Measurements from ENCODE around the gene ETFRF1. TPM values are rescaled to one million over a fixed set of nuclear protein-coding genes. Genes with fewer than 3 reads are reported as not detected.
A peak's percentile ranks its signal among the peaks of the same experiment; 100 is the strongest.

Gene ETFRF1, protein sequence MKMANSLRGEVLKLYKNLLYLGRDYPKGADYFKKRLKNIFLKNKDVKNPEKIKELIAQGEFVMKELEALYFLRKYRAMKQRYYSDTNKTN
- polyA plus RNA-seq (2012; ENCODE audit: insufficient read depth, insufficient read length): 11.5 TPM

DNA sequence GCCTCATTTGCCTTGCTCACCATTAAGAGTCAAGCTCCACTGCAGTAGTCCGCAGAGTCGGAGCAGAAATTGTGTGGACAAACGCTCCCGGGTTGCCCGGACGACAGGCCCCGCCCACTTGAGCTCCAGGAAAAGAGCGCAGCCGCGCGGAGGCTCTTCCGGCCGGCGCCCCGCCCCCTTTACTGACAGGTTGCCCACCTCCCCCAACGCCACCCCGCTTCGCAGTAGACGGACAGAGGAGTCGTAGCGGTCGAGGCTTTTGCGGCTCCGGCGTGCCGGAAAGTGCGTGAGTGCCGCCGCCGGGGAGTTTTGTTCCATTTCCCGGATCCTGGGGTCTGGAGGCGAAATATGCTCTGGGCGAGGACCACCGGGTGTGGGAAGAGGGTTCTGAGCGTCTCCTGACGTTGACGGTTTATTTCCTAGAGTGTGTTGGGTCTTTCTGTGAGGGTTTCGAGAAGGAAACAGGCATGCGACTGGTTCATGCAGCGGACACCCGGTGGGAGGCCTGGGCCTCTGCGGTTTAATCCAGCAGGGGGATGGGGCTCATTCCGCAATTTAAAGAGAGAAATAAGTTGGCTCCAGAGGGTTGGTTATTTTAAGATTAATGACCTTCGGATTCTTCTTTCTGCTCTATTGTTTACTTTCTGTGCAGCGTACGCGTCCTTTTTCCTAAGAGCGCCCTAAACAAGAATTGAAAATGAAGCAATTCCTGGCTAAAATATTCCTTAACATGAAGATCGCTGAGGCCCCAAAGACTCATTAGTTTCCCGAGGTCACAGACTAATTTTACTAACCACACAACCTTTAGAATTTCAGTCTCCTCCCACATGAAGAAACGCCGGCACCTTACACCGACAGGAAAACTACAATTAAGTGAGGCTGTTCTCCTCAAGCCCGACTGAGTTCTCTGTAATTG, at the start of gene ETFRF1, which contains the start of gene DNAI7:
TSS of gene ETFRF1 (plus strand) at position 182 of the 916 bp plus-strand sequence. CDS start 8,720 bp downstream, outside the sequence.
TSS of gene DNAI7 (minus strand) at position 105 of the 916 bp plus-strand sequence. CDS start at position 23, 82 bp downstream.
- H3K4me3 ChIP-seq (ENCODE audit: low read length): peak within 1 kb of the TSS; percentile 83
- peak; percentile 86 for DNase-seq (ENCODE audit: low read depth, low spot score)

DNA sequence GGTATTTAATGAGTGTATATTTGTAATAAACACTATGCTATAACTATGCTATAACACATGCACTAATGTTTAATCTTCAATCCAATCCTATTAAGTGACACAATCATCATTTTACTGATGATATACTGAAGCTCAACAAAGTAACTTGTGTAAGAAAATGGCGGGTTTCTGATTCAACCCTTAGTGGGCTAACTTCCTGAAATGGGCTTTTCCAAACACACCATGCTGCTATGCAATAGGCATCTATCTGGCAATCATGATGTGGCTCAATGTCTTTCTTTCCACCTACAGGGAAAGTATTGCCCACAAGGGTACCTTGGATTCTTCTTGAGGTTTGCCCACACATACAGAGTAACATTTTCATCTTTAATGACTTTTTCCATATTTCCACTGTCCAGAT, 48.4 kb upstream of the ETFRF1 start:
- no peak for DNase-seq (ENCODE audit: low read depth, low spot score)
- no peak overlapping the region for H3K4me3 ChIP-seq (ENCODE audit: low read length)

DNA sequence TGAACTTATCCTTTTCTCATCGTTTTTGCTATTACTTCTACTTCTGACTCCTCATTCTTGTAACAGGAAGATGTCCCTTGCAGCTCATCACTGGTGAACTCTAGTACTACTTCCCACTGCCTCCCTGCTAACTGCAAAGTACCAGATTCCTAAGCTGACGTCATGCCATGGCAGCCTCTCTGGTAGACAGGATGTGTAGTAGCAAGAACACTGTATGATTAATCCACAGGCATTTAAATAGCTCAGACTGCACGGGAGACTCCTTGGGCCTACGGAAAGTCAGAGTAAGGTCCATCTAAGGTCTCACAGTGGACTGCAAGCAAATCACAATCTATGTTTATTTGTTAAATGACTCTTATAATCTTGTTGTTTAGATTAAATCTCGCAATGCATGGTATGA, 43.6 kb upstream of the ETFRF1 start:
- DNase-seq (ENCODE audit: low read depth, low spot score): no peak

DNA sequence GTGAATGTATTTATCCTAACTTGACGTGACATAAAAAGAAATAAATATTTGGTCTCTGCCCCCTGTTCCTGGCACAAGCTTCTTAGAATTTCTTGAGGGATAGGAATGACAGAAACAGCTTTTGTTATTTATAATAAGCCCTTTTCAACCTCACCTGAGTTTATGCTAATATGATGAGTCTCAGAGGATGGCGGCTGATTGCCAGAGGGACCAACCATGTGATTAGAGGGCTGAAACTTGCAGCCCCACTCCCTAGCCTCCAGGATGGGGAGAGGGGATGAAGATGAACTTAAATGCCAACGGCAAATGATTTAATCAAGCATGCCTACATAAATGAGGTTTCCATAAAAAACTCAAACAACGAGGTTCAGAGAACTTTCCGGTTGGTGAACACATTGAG, 43.0 kb upstream of the ETFRF1 start:
- no peak overlapping the region for H3K4me3 ChIP-seq (ENCODE audit: low read length)
- no peak for DNase-seq (ENCODE audit: low read depth, low spot score)

More for the DNA sequence above, 43.6 kb upstream of the ETFRF1 start:
- H3K4me3 ChIP-seq (ENCODE audit: low read length): no peak overlapping the region

DNA sequence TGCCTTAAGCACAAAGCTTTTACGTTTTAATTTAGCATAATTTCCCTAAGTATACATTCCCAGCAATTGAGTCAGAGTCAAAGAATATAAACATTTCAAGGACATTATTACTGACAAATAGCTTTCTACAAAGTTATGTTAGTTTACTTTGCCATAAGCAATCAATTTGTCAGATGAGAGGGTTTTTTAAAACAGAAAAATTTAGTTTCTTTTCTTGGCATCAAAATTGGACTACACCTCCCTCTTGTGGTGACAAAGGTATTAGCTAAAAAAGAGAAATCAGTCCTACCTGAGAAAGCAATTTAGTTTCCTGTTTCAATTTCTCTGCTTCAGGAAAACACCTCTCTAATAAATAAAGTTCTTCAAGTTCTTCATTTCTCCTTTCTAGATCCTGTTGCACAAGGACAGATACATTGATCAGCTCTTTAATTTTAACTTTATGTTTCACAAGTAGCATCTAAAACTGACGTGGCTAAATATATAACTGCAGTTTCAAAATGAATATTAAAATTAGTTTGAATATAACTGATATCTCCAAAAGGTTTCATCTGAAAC, 39.9 kb upstream of the ETFRF1 start:
- no peak overlapping the region for H3K4me3 ChIP-seq (ENCODE audit: low read length)
- DNase-seq (ENCODE audit: low read depth, low spot score): peak; percentile 35

DNA sequence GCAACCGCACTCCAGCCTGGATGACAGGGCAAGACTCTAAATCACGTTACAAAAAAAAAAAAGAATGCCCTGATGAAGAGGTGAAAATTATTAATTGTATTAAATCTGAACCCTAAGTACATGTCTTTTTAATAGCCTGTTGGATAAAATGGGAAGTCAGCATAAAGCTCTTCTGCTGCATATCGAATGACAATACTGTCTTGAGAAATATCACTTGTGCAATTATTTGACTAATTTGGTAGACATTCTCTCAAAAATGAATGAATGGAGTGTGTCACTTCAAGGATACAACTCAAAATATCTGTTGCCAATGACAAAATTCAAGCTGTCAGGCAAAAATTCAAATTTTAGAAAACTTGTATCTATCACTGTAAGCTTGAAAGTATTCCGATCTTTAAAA, 39.0 kb upstream of the ETFRF1 start:
- H3K4me3 ChIP-seq (ENCODE audit: low read length): no peak overlapping the region
- no peak for DNase-seq (ENCODE audit: low read depth, low spot score)

DNA sequence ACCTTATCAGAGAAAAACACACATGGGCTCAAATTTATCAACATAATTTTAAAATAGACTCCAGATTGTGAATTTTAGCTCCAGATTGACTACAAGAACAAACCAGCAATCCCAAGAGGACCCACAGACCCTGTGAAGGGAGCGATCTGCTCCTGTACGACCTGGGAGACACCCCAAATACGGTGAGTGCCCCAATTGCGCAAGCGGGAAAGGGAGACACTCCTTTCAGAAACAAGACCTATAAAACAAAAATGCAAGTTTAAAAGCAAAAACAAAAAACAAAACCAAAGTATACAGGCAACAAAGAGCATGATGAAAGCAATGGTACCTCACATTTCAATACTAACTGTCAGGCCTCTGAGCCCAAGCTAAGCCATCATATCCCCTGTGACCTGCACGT, 32.2 kb upstream of the ETFRF1 start:
- no peak for DNase-seq (ENCODE audit: low read depth, low spot score)

DNA sequence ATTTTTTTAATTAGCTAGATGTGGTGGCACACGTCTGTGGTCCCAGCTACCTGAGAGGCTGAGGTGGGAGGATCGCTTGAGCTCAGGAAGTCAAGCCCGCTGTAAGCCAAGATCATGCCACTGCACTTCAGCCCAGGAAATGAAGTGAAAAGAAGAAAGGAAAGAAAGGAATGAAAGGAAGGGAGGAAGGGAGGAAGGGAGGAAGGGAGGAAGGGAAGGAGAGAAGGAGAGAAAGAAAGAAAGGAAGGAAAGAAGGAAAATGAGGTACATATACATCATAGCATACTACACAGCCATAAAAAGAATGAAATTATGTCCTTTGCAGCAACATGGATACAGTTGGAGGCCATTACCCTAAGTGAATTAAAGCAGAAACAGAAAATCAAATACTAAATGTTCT, 12.3 kb upstream of the ETFRF1 start:
- DNase-seq (ENCODE audit: low read depth, low spot score): no peak

More for the DNA sequence above, 32.2 kb upstream of the ETFRF1 start:
- no peak overlapping the region for H3K4me3 ChIP-seq (ENCODE audit: low read length)

DNA sequence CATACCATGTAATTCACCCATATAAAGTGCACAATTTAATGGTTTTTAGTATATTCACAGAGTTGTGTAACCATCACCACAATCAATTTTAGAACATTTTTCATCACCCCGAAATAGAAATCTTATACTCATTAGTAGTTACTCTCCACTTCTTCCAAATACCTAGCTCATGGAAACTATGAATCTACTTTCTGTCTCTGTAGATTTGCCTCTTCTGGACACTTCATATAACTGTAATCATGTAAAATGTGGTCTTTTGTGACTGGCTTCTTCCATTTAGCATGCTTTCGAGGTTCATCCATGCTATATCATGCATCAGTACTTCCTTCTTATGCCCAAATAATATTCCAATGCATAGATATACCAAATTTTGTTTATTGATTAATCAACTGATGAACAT, 10.9 kb upstream of the ETFRF1 start:
- no peak overlapping the region for H3K4me3 ChIP-seq (ENCODE audit: low read length)
- DNase-seq (ENCODE audit: low read depth, low spot score): no peak

More for the DNA sequence above, 12.3 kb upstream of the ETFRF1 start:
- H3K4me3 ChIP-seq (ENCODE audit: low read length): no peak overlapping the region

DNA sequence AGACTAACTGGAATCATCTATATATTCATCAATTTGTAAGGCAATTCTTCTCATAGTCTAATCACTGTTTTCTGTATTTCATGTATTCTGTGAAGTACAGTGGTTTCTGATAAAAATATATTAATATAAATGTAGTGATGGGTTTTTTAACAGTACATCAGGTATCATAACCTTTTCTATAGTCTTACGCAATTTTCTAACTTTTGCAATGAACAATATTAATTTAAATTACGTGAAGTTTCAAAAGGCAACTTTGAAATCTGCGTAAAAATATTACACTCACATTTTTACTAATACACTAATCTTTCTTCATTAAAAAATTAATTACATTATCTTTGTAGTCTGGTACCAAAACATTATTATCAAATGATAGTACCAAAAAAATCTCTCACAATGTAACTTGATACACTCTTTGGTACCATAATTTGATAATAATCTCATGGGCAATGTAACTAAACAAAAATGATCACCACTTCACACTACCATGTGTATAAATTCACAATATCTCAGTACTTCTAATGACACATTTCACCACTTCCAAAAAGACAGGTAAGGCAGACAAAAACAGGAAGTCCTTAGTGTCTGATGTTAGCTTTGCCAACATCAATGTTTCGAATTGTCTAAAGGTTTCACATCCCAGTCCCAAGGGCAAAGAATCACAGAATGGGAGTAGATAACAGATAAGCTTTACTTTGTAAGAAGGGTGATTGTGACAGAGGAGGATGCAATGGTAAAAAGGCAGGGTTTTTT, 8.8 kb upstream of the ETFRF1 start:
- H3K4me3 ChIP-seq (ENCODE audit: low read length): no peak overlapping the region
- DNase-seq (ENCODE audit: low read depth, low spot score): no peak

DNA sequence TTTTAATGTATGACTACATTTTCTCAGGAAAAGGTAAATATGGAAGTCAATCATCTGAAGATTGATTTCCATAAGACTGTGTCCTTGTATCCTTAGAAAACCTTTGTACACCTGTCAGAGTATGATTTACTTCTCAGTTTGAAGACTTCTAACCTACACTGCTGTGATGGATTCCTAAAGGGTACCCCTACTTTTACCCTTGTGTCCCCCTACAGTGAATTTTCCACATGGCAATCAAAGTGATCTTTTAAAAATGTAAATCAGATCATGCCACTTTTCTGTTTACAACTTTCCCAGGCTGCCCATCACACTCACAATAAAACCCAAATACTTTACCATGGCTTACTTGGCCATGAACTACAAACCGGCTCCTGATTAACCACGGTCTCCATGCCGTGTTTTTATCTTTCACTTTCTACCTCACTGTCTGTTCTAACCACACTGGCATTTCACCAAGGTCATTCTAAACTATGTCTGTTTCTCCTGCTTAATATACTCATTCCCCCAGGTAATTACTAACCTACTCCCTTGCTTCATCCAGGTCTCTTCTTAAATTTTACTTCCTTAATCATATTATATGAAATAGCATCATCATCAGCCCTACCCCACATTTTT, 8.1 kb upstream of the ETFRF1 start:
- H3K4me3 ChIP-seq (ENCODE audit: low read length): no peak overlapping the region
- no peak for DNase-seq (ENCODE audit: low read depth, low spot score)

DNA sequence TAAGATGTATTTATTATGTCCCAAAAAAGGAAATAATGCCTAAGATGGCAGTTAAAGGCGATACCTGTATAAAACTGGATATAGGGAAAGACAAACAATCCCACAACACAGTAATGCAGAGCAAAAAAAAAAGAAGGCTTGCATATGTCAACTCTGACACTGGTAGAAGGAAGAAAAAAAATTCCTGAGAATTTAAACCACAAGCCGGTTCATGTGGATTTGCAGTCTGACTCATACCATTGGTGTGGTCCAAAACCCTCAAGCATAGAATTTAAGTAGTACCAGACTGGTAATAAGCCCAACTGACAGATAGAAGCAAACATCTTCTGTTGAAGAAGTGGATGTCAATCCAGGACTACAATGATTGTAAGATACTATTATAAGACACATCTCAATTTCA, 7.3 kb upstream of the ETFRF1 start:
- no peak overlapping the region for H3K4me3 ChIP-seq (ENCODE audit: low read length)
- no peak for DNase-seq (ENCODE audit: low read depth, low spot score)

DNA sequence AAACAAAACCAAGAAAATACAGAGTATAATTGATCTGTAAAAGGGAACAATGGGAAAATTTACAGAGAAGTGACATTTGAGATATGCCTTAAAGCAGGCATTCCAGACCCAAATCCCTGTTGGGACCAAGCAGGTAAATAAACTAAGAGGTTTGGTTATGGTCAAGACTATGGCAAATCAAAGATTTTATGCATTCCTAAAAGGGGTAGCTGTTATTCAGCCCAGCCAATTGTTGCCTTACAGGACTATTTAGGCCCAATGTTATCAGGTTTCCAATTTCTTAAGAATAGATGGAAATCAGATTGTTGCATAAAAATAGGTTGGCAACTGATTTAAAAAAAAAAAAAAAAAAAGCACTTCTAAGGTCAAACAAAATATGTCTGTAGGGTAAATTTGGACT, 5.4 kb upstream of the ETFRF1 start:
- H3K4me3 ChIP-seq (ENCODE audit: low read length): no peak overlapping the region
- no peak for DNase-seq (ENCODE audit: low read depth, low spot score)

DNA sequence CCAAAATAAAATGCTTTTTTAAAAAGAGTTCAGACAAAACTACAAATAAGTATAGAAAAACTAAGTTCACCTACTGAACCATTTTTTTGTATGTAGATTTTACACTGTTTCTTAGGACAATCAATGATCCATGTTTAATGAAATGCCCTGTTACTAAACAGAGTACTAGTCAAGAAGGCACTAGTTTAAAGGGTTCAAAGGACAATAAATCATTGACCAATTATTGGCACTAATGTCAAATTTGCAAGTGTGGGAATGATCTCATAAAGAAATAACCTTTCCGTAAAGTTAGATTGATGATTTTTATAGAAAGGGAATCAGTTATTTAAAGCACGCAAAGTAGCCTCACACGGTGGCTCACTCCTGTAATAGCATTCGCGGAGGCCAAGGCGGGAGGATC, 4.2 kb upstream of the ETFRF1 start:
- DNase-seq (ENCODE audit: low read depth, low spot score): no peak
- no peak overlapping the region for H3K4me3 ChIP-seq (ENCODE audit: low read length)

DNA sequence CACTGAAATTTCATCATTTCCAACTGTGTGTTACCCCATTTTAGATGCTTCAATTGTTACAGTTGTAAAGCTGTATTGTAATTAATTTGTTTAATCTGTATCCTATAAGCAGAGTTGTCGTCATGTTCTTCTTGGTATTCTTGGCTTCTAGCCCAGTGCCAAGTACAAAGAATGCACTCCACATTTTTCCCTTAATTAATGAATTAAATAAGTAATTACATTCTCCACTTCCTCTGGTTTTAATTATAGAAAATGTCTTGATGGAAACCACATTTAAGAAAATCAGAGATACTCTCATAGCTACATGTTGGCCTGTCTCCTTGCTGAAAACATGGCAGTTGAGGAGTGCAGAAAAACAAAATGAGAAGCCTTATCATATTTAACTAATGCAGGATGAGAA, 823 bp upstream of the ETFRF1 start:
- H3K4me3 ChIP-seq (ENCODE audit: low read length): peak overlapping the region; percentile 83

DNA sequence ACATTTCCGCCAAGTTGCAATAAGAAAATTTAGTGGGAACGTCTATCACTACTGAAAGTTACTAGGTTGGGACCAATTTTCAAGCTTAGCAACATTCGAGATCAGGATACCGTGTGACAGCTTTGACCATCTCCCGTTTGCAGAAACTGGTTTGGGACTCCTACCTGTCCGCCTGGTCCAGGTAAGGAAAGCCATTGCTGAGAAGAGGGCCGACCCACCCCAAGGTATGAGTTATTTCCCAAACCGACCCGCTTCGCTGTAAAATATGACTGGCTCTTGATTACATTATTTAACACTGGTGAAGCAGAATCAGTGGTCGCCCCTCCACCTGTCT, 348 bp upstream of the ETFRF1 start:
- H3K4me3 ChIP-seq (ENCODE audit: low read length): peak overlapping the region; percentile 83
- no peak for DNase-seq (ENCODE audit: low read depth, low spot score)

More for the DNA sequence above, 823 bp upstream of the ETFRF1 start:
- DNase-seq (ENCODE audit: low read depth, low spot score): no peak

DNA sequence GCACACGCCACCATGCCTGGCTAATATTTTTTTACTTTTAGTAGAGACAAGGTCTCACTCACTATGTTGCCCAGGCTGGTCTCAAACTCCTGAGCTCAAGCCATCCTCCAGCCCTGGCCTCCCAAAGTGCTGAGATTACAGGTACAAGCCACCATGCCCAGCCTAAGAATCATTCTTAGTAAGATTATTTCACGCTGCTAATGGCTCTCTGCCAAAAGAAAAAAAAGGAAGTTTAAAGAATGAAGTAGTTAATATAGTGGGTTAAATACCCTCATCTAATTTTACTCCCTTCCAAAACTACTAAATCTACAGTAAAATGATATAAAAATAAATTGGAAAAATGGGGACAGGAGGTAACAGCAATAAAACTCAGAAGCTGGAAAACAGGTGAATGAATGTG, 2.6 kb downstream of the ETFRF1 start:
- H3K4me3 ChIP-seq (ENCODE audit: low read length): no peak overlapping the region
- no peak for DNase-seq (ENCODE audit: low read depth, low spot score)

DNA sequence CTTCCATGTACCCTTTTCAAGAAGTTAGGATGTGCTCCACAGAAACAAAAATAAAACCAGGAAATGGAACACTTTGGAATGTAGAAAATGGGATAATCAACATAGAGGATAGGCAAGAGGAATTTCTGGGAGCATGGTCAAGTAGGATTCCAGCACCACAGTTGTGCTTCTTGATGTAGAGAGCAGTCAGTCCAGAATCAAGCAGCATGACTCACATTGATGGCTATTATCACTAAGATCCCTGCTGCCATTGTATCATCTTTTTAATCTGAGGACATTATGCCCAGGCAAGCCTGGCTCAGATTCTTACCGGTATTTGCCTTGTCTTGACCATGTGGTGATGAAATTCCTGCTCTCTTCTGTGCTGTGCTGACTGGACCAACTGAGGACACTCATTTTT, 5.7 kb downstream of the ETFRF1 start:
- H3K4me3 ChIP-seq (ENCODE audit: low read length): no peak overlapping the region
- DNase-seq (ENCODE audit: low read depth, low spot score): no peak

DNA sequence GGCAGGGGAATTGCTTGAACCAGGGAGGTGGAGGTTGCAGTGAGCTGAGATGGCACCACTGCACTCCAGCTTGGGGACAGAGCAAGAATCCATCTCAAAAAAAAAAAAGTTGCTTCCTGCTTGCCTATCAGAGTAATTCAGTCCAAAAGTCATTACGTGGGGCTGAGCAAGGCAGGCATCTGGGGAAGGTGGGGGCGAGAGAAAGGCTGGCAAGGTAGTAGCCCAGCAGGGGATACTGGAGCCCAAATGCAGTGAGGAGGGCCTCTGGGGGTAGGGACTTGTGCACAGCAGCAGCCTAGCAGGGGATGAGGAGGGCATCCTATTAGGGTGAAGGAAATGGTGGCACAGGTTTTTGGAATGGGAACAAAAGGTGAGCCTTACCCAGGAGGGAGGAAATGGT, 7.1 kb downstream of the ETFRF1 start:
- no peak overlapping the region for H3K4me3 ChIP-seq (ENCODE audit: low read length)
- DNase-seq (ENCODE audit: low read depth, low spot score): no peak

Data from Jurkat, Clone E6-1 (cell line).